Motor neuron (in vitro differentiated cells): Measurements from ENCODE around the gene NCBP3. TPM values are rescaled to one million over a fixed set of nuclear protein-coding genes. Genes with fewer than 3 reads are reported as not detected.

Experiments used
- ATAC-seq, 8 experiments: fragments of 200-7000 bp; cut with Tn5 transposase; replicated peaks in 6 of 8; 2 replicates each; pipeline ENCODE4 v1.8.0; 2021; ENCODE audit warnings: mild to moderate bottlenecking in 8 of 8, moderate library complexity in 8 of 8
- H3K27ac ChIP-seq, 2 donors: fragments of 250-450 bp; sonication (Bioruptor Pico); 2 replicates each; pipeline ENCODE4 v1.9.0; 2021; ENCODE audit warnings: antibody characterized with exemption in 2 of 2, mild to moderate bottlenecking in 2 of 2, moderate library complexity in 1 of 2
- H3K4me1 ChIP-seq, 2 donors: fragments of 250-450 bp; sonication (Bioruptor Pico); replicated peaks in 1 of 2; 2 replicates each; pipeline ENCODE4 v1.6.1; 2021; ENCODE audit warnings: antibody characterized with exemption in 2 of 2, mild to moderate bottlenecking in 2 of 2, moderate library complexity in 1 of 2
- H3K4me3 ChIP-seq, 5 donors: fragments of 250-450 bp; sonication (Bioruptor Pico); 2 replicates each; pipeline ENCODE4 v1.9.0; 2021; ENCODE audit warnings: antibody characterized with exemption in 5 of 5, mild to moderate bottlenecking in 5 of 5, moderate library complexity in 4 of 5
- WGBS, 10 experiments: fragments of 450-650 bp; shearing (Covaris generic); methylation state at CpG; one replicate each; pipeline ENCODE4 v1.0.0; 2022; 5-methylcytosine and 5-hydroxymethylcytosine counted together
- in situ Hi-C, 9 experiments: fragments of 400-800 bp; cut with MboI; loops; one replicate each; pipeline ENCODE4 v1.15.0; 2021; ENCODE audit warnings: low sequenced_read_pairs in 9 of 9, low pct_unique_long_range_greater_than_20kb in 2 of 9; ENCODE audit not compliant: unreplicated experiment in 9 of 9
- total RNA-seq, 8 experiments: library from RNA; unstranded; fragments of 300-600 nt; gene quantifications; 2 replicates each; pipeline versions ENCODE4 v1.2.3 to v1.2.4, GENCODE V29; 2022

NCBP3 gene
- total RNA-seq, 8 experiments from 2014 or later = 17.7 to 57.9 (median 33.7) TPM

- in situ Hi-C loops = no loop called here
- Histone ChIP-seq H3K4me3 (no peak overlapping the region), H3K4me1 (no peaks in the 10 kb centered on the region), H3K27ac (no peak overlapping the region)
- ATAC-seq = no peak
- 80 to 100% (median 100%) methylated on average over 1 to 3 of the region's 4 CpGs; no CpG with 5 or more reads in 1 of the 10 experiments for WGBS, 10 experiments
Measured at GRCh38 chr17:3810019-3810418, 36.0 kb downstream of the NCBP3 start.

GRCh38 chr17:3809135-3809534 lies 36.9 kb downstream of the NCBP3 start:
- Histone ChIP-seq H3K4me1 (no peaks in the 10 kb centered on the region), H3K27ac (no peak overlapping the region), H3K4me3 (no peak overlapping the region)
- 83 to 100% (median 100%) methylated on average over 1 to 3 of the region's 4 CpGs; no CpG with 5 or more reads in 2 of the 10 experiments for WGBS, 10 experiments
- ATAC-seq = no peak
- in situ Hi-C loops = no loop called here

GRCh38 chr17:3808701-3809100 lies 37.3 kb downstream of the NCBP3 start:
- Histone ChIP-seq H3K27ac (no peak overlapping the region), H3K4me3 (no peak overlapping the region), H3K4me1 (no peaks in the 10 kb centered on the region)
- no peak for ATAC-seq
- in situ Hi-C loops = no loop called here
- 89 to 100% (median 95%) methylated on average over 1 to 7 of the region's 7 CpGs; no CpG with 5 or more reads in 2 of the 10 experiments for WGBS, 10 experiments

DNA sequence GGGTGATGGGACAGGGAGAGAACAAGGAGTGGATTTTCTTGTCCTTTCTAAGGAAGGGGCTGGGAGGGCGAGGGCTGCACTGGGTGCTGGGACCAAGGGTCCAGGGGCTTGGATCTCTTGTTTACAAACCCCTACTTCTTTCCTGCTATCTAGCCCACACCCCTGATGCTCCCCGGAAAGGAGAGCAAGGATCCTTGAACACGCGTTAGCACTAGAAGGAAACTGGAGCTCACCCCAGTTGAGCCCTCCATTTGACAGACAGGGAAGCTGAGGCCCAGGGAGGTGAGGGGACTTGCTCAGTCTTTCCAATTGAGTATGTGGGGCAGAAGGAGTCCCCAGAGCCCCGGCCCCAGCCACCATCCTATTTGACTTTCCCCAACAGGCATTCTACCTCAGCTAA lies 40.5 kb downstream of the NCBP3 start:
- in situ Hi-C loops = no loop called here
- H3K4me3 ChIP-seq = no peak overlapping the region
- ATAC-seq = no peak
- H3K4me1 ChIP-seq = no peaks in the 10 kb centered on the region
- no peak overlapping the region for H3K27ac ChIP-seq
- WGBS, 10 experiments = 40 to 100% (median 73%) methylated on average over 1 to 4 of the region's 5 CpGs; no CpG with 5 or more reads in 5 of the 10 experiments

DNA sequence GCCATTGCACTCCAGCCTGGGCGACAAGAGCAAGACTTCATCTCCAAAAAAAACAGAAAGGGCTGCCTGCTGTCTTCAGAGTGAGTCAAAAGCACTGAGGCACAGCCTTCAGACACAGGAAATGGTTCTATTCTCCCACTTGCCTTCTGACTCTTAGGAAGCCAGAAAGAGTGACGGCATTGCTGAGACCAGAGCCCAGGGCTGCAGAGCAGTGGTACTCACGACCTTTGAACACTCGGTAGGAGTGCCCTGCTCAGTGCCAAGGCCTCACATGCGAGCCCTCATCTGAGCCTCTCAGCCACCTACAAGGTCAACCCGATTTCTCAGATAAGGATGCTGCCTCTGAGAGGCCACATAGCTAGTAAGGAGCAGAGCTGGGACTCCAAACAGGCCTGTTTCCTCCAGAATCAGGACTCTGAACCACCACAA lies 41.5 kb downstream of the NCBP3 start:
- H3K27ac ChIP-seq = no peak overlapping the region
- no peak overlapping the region for H3K4me3 ChIP-seq
- 100% methylated on average over 1 to 2 of the region's 6 CpGs; no CpG with 5 or more reads in 8 of the 10 experiments for WGBS, 10 experiments
- in situ Hi-C loops = no loop called here
- H3K4me1 ChIP-seq = no peaks in the 10 kb centered on the region
- ATAC-seq = no peak

GRCh38 chr17:3803308-3803640 lies 42.8 kb downstream of the NCBP3 start:
- in situ Hi-C loops = no loop called here
- H3K4me3 ChIP-seq = no peak overlapping the region
- no peaks in the 10 kb centered on the region for H3K4me1 ChIP-seq
- 43 to 100% (median 92%) methylated on average over 1 to 5 of the region's 5 CpGs for WGBS, 10 experiments
- H3K27ac ChIP-seq = no peak overlapping the region
- ATAC-seq = no peak

DNA sequence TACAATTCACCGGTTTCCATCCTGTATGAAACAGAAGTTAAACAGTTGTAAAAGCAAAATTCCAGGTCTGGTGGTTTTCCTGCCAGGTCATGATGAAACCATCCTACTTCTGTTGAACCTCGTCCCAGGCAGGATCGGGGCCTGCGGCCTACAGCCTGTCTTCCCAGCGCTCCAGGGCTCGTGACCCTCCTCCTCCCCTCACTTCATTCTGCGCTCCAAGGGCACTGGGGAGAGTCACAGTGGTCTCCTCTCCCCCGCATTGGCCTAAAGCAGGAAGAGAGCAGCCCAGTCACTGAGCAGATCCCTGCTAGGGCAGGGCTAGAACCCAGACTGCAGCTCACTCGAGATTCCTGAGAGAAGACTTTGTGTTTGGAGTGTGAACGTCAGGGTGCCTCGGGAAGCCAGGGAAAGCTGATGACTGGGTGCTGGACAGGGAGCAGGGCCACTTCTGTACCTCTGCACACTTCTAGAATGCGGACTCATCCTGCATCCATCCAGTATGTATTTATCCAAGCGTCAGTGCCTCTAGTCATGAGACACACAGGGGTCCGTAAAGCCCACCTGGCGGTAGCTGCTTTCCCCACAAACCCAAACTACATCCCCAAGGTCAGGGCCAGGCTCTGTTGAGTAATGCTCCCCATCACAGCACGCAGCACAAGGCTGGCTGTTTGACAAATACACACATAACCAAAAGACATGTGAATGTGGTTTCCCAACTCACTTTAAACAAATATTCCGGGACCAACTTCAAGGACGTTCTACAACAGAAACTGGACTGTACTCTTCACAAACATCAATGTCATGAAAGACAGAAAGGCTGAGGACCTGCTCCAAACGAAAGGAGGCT lies 43.4 kb downstream of the NCBP3 start:
- Histone ChIP-seq H3K4me3 (no peak overlapping the region), H3K27ac (no peak overlapping the region), H3K4me1 (no peaks in the 10 kb centered on the region)
- no peak for ATAC-seq
- 17 to 93% (median 89%) methylated on average over 1 to 17 of the region's 19 CpGs; no CpG with 5 or more reads in 1 of the 10 experiments for WGBS, 10 experiments
- in situ Hi-C loops = no loop called here

GRCh38 chr17:3801792-3802191 lies 44.3 kb downstream of the NCBP3 start:
- WGBS, 10 experiments = 72 to 100% (median 90%) methylated on average over 2 to 8 of the region's 10 CpGs; no CpG with 5 or more reads in 4 of the 10 experiments

GRCh38 chr17:3801347-3801746 lies 44.7 kb downstream of the NCBP3 start:
- WGBS, 10 experiments = 80 to 100% (median 100%) methylated on average over 1 to 2 of the region's 7 CpGs; no CpG with 5 or more reads in 6 of the 10 experiments
- in situ Hi-C loops = no loop called here
- no peaks in the 10 kb centered on the region for H3K4me1 ChIP-seq
- H3K27ac ChIP-seq = no peak overlapping the region
- ATAC-seq = no peak
- H3K4me3 ChIP-seq = no peak overlapping the region

More at GRCh38 chr17:3801792-3802191, 44.3 kb downstream of the NCBP3 start:
- ATAC-seq = no peak
- Histone ChIP-seq H3K4me3 (no peak overlapping the region), H3K27ac (no peak overlapping the region), H3K4me1 (no peaks in the 10 kb centered on the region)
- in situ Hi-C loops = no loop called here

DNA sequence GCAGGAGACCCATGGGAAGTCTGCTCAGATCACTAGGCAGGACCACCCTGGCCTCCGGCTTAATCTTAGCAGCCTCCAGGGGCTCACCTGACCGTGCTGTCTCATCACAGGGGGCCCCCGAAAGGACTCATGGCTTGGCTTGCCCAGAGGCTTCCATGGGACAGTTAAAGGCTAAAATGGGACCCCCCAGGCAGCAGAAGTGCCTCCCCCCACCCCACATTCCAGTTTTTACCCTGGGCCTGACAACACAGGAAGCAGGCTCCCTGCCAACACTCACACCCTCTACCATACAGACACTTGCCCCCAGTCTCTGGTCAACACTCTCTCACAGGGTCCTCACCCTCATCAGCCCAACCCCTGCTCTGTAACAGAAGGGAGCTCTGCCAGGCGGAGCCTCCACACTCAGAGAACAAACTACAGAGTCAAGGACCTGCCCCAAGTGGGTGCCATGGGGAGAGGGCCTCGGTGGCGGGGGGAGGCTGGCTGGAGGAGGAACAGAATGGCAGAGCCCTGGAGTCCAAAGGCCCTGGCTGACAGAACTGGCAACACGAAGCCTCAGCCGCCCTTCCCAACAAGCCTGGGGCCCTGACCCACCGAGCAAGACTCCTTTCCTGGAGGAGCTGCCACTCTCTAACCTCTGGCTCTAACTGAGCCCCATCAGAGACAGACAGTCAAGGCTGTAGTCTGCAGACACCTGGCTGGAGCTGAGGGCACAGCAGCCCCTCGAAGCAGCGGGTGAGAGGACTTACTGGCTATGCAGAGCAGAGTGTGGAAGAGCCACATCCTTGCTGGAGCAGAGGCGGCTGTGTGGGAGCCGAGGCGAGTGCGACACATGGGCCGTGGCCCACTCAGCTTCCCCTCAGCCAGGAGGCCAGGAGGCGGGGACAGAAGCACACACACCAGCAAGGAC lies 45.4 kb downstream of the NCBP3 start, which contains the start of gene ITGAE:
TSS of gene ITGAE (minus strand) at position 827 of the 910 bp plus-strand sequence. CDS start at position 783, 44 bp downstream.
- Histone ChIP-seq H3K27ac (no peak within 1 kb of the TSS), H3K4me1 (no peaks in the 10 kb centered on the region), H3K4me3 (no peak within 1 kb of the TSS)
- in situ Hi-C loops = no loop called here
- 82 to 100% (median 90%) methylated on average over 1 to 8 of the region's 17 CpGs; no CpG with 5 or more reads in 6 of the 10 experiments for WGBS, 10 experiments
- no peak for ATAC-seq

GRCh38 chr17:3799181-3799945 lies 46.7 kb downstream of the NCBP3 start:
- H3K27ac ChIP-seq = no peak overlapping the region
- no peak overlapping the region for H3K4me3 ChIP-seq
- peak in 1 of 8 experiments; percentile 25 for ATAC-seq
- WGBS, 10 experiments = 60 to 100% (median 86%) methylated on average over 1 to 7 of the region's 12 CpGs; no CpG with 5 or more reads in 4 of the 10 experiments
- no peaks in the 10 kb centered on the region for H3K4me1 ChIP-seq
- in situ Hi-C loops = loop anchor here in 1 of 9 experiments (10.0 kb wide), 1 partner anchor 65 kb away; no protein-coding TSS in a partner anchor
